Stimulated activated CD4-positive, alpha-beta T cell treated with anti-CD3 and anti-CD28 coated beads, TNF-alpha, amount 100 ng/mL, for 1 hour (primary cell): ENCODE measurements around the gene HMOX1.
"Not testable (repeated sequence)": the region's sequence is repeated elsewhere in the genome, so short reads cannot be mapped to it uniquely, and the experiment has no call there.

Experiments used
- DNase-seq, 3 donors: peaks; one replicate each; pipeline ENCODE4 v3.0.0-alpha.2; 2020; ENCODE audit warnings: low read depth in 3 of 3, low spot score in 1 of 3

The HMOX1 gene

GRCh38 chr22:35349704-35350538 is 31.0 kb upstream of the HMOX1 start:
- DNase-seq, result no peak

- peak; percentile 69 to 76 (median 76) for DNase-seq
Measured at GRCh38 chr22:35350539-35351503, 30.1 kb upstream of the HMOX1 start.

GRCh38 chr22:35352214-35353111 is 28.4 kb upstream of the HMOX1 start:
- DNase-seq, result no peak

DNA sequence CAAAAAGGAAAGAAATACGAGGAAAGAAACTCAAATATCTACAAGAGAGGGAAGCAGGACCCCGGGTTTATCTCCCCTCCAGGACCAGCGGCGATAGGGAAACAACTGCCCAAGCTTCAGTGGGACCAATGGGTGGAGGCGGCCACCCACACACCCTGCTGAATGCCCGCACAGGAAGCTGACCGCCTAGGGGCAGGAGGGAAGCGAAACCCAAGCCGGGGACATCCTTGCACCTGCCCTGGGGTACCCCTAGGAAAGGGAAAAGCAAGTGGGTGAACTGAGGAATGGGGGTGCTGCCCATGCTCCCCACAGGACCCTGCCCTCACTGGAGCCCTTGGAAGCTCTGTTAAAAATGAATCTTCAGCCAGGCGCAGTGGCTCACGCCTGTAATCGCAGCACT is 27.6 kb upstream of the HMOX1 start:
- no peak for DNase-seq

- no peak for DNase-seq
Measured at GRCh38 chr22:35354068-35354467, 26.8 kb upstream of the HMOX1 start.

DNA sequence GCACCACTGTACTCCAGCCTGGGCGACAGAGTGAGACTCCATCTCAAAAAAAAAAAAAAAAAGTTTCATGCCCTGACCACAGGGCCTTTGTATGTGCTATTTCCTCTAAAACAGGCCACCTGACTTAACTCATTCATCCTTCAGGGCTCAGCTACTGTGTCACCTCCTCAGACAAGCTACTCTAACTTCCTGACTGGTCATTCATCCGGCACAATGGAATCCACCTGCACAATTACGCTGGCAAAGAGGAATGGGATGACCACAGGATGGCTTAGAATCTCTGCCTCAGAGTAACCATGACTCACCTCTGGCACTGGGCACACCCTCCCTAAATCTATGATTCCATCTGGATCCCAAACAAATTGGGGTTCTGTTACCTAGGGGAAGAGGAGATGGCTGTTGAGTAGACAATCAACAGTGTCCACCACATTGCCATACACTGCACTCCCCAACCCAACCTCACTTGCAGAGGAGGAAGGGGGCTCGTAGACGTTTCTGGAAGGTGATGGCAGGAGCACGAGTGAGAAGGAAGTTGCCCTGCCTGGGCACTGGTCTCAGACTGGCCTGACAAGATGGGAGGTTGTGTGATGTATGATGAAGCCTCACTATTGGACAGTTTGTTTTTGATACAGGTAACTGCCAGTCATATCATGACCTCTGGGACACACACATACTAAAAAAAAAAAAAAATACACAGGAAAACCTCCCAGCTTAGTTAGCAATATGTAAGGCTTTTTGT is 22.8 kb upstream of the HMOX1 start:
- no peak for DNase-seq

GRCh38 chr22:35359380-35360065 is 21.4 kb upstream of the HMOX1 start:
- DNase-seq, result no peak

- no peak for DNase-seq
Measured at GRCh38 chr22:35361001-35361558, 19.8 kb upstream of the HMOX1 start.

- no peak for DNase-seq
Measured at GRCh38 chr22:35363566-35364086, 17.3 kb upstream of the HMOX1 start.

DNA sequence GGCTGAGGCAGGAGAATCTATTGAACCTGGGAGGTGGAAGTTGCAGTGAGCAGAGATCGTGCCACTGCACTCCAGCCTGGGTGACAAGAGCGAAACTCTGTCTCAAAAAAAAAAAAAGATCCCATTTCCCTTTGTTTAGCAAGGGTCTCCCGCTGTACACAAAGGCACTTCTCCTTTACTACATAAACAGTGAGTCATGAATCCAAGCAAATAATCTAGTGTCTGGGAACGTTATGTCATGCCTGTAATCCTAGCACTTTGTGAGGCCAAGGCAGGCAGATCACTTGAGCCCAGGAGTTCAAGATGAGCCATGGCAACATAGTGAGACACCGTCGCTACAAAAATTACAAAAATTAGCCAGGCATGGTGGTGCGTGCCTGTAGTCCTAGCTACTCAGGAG is 16.7 kb upstream of the HMOX1 start:
- DNase-seq, result not testable (repeated sequence)

- no peak for DNase-seq
Measured at GRCh38 chr22:35367331-35367886, 13.5 kb upstream of the HMOX1 start.

DNA sequence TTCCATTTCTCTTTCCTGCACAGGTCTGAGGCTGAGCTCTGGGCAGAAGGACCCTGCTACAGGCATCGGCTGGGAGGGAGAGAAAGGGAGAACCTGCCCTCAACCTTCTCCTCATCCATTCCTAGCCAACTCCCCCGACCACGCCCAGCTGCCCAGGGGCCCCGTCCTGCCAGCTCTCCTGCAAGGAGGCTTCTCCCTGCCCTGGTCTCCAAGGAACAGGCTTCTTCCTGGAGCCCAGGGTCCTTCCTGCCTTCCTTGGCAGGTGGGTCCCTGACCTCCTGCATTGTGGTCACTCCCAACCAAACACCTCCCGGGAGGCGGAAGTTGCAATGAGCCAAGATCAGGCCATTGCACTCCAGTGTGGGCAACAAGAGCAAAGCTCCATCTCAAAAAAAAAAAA is 12.5 kb upstream of the HMOX1 start:
- no peak for DNase-seq

GRCh38 chr22:35369996-35370395 is 10.9 kb upstream of the HMOX1 start:
- no peak for DNase-seq

- no peak for DNase-seq
Measured at GRCh38 chr22:35373781-35374180, 7.1 kb upstream of the HMOX1 start.

DNA sequence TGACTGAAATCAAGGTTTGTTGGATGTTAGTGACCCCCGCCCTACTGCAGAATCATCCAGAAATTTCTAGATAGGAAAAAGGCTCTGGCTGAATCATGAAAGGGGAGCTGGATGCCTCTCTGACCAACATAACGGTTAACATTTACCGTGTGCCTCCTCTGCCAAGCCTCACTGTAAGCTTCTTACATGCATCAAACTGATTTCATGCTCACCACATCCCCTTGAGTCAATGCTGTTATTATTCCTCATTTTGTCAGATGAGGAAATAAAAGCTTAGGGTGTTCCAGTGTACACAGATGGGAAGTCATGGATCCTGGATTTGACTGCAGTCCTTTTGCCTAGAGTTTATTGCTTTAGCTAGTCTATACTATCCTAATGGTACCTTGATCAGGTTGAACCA is 5.9 kb upstream of the HMOX1 start:
- no peak for DNase-seq

GRCh38 chr22:35375526-35375925 is 5.4 kb upstream of the HMOX1 start:
- DNase-seq, result no peak

GRCh38 chr22:35376728-35377472 is 4.0 kb upstream of the HMOX1 start:
- peak in 1 of 3 donors; percentile 16 for DNase-seq

DNA sequence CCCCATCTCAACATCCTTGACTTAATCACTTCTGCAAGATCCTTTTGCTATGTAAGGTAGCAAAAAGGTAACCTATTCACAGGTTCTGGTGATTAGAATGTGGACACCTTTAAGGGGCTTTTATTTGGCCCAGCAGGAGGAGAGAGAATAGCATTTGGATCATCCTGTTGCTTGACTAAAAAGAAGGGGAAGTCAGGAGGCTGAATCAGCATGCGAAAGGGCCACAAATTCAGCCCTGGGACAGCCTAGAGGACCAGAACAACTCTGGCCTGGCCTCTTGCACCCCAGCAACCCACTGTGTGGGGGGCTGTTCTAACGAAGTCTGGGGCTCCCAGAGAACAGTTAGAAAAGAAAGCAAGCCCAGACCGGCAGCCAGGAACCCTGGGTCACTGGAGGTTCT is 3.2 kb upstream of the HMOX1 start:
- DNase-seq, result no peak
